T1000 (cell line): ENCODE data around the gene KMT2B.

Experiments used
- DNase-seq: peaks from one replicate; lab custom pipeline; 2025; ENCODE audit warnings: mixed read lengths; lab: John Stamatoyannopoulos, UW

KMT2B gene

DNA sequence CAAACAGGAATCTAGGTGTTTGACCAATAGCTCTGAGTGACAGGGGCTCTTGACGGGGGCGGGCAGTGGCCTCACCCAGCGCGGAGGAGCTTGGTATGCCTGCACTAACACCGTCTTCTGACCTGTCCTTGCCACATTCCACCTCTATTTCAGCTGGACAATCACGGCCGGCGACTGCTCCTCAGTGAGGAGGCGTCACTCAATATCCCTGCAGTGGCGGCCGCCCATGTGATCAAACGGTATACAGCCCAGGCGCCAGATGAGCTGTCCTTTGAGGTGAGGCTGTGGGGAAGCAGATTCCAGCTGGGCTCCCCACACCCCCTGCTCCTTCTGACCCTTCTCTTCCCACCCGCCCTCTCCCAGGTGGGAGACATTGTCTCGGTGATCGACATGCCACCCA lies 62.3 kb downstream of the KMT2B start:
- DNase-seq = no peak

DNA sequence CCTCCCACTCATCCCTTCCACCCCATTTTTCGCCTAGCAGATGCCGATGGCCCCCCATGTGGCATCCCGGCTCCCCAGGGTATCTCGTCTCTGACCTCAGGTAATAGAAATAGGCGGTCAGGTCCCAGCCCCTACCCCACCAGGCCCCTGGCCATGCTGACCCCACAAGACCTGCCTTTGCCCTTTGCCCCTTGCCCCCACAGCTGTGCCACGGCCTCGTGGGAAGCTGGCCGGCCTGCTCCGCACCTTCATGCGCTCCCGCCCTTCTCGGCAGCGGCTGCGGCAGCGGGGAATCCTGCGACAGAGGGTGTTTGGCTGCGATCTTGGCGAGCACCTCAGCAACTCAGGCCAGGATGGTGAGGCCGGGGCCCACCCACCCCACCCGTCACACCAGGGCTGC lies 62.9 kb downstream of the KMT2B start:
- no peak for DNase-seq

DNA sequence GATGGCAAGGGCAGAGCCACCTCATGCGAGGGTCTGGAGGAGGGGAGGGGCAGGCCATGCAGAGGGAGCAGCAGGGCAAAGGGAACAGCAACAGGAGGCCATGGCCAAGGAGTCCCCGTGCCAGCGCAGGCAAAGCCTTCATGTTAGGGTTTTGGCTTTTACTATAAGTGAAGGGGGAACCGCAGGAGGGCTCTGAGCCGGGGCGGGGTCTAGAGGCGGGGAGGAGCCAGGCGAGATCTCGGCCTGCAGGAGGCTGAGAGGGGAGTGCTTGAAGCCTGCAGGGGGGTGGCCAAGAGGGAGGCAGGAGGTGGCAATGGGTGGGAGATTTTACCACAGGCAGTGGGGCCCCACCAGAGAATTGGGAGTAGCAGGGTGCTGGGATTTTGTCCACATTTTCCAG lies 63.8 kb downstream of the KMT2B start:
- no peak for DNase-seq

DNA sequence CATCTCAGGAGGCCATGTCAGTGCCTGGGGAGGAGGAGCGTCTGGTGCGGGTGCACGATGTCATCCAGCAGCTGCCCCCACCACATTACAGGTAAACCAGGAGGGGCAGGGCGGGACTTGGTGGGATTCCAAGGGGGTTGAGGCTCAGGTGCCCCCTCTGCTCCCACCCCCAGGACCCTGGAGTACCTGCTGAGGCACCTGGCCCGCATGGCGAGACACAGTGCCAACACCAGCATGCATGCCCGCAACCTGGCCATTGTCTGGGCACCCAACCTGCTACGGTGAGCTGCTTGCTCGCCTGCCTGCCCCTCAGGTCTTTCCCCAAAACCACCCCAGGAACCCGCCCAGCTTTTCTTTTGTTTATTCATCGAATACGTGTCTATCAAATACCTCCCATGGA lies 64.8 kb downstream of the KMT2B start:
- DNase-seq = no peak

DNA sequence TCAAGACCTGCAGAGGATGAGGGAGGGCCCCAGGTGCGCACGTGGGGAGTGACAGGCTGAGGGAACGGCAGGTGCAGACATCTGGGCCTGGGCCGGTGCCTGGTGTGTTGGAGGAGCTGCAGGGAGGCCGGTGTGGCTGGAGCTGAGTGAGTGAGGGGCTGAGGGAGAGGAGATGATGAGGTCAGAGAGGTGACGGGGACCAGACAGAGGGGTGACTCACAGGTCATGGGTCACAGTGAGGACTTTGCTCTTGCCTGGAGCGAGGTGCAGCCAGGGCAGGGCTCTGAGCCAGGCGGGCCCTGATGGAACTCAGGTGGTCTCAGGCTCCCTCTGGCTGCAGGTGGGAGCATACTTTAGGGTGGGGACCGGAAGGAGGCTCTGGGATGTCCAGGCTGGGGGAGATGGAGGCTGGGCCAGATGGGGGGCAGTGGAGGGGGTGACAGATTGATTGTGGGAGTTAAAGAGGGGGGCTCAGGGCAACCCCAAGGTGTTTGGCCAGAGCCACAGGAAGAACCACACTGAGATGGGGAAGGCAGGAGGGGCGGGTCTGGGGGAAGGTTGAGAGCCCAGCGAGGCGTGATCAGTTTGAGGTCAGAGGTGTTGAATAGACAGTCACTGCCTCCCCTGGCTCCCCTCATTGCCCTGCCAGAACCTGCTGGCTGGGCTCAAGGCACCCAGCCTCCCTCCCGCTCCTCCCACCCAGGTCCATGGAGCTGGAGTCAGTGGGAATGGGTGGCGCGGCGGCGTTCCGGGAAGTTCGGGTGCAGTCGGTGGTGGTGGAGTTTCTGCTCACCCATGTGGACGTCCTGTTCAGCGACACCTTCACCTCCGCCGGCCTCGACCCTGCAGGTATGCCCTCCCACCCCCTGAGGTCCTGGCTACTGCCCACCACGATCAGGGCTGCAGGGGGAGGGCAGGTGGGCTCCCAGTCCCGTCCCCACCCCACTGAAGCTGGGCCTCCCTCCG lies 65.9 kb downstream of the KMT2B start:
- DNase-seq = no peak

GRCh38 chr19:35784503-35785338 lies 66.9 kb downstream of the KMT2B start:
- DNase-seq = no peak

DNA sequence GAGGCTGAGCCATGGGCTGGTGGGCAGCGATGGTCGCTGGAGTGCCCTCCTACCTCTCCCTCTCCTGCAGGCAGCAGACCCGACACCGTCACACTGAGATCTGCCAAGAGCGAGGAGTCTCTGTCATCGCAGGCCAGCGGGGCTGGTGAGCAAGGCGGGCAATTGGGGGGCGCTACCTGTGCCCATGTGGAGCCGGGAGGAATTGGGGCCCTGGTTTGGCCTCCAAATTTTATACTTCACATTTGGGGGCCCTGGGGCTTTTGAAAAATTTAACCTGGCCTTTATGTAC lies 67.5 kb downstream of the KMT2B start:
- no peak for DNase-seq

GRCh38 chr19:35786299-35787160 lies 68.7 kb downstream of the KMT2B start:
- no peak for DNase-seq

DNA sequence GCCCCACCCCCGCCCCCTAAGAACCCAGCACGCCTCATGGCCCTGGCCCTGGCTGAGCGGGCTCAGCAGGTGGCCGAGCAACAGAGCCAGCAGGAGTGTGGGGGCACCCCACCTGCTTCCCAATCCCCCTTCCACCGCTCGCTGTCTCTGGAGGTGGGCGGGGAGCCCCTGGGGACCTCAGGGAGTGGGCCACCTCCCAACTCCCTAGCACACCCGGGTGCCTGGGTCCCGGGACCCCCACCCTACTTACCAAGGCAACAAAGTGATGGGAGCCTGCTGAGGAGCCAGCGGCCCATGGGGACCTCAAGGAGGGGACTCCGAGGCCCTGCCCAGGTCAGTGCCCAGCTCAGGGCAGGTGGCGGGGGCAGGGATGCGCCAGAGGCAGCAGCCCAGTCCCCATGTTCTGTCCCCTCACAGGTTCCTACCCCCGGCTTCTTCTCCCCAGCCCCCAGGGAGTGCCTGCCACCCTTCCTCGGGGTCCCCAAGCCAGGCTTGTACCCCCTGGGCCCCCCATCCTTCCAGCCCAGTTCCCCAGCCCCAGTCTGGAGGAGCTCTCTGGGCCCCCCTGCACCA lies 69.5 kb downstream of the KMT2B start:
- DNase-seq = no peak
